ENCODE results near the gene ALDH18A1.
"Not testable (repeated sequence)": the region's sequence is repeated elsewhere in the genome, so short reads cannot be mapped to it uniquely, and the experiment has no call there.

ALDH18A1 gene

DNA sequence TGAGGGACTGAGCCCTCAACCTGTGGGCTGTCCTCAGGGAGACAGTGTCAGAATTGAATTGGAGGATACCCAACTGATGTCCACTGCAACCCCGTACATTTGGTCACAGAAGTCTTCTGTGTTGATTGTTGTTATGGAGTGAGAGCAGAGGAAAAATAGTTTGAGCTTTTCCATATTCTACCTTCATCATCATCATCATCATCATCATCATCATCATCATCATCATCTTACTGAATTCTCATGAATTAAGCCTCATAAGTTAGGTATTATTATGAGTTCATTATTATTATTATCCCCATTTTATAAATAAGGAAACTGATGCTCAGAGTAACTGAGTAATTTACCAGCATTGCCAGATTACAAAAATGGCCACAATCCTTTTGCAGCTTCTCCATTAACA, 8.4 kb downstream of the ALDH18A1 start:
- FAIRE-seq = no peak

- FAIRE-seq = no peak
Observed at GRCh38 chr10:95646160-95646559, 10.4 kb downstream of the ALDH18A1 start.

DNA sequence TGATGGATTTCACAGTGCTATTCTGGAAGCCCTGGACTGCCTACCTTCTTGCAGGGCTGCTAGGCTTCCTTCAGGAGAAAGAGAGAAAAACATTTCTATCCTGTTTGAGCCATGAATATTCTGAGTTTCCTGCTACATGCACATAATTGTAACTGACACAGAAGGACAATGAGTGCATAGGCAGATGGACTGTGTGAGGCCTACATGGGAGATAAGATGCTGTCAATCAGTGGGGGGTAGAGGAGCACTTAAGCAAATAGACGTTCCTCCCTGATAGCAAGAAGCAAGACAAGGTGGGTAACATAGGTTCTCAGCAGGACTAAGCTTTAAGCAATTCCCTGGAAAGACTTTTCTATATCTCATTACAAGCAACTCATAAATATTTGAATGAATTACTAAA, 11.6 kb downstream of the ALDH18A1 start:
- FAIRE-seq = no peak

- no peak for FAIRE-seq
Observed at GRCh38 chr10:95640891-95641315, 15.6 kb downstream of the ALDH18A1 start.

- no peak for FAIRE-seq
Observed at GRCh38 chr10:95637911-95638310, 18.6 kb downstream of the ALDH18A1 start.

GRCh38 chr10:95637140-95637539, 19.4 kb downstream of the ALDH18A1 start:
- no peak for FAIRE-seq

DNA sequence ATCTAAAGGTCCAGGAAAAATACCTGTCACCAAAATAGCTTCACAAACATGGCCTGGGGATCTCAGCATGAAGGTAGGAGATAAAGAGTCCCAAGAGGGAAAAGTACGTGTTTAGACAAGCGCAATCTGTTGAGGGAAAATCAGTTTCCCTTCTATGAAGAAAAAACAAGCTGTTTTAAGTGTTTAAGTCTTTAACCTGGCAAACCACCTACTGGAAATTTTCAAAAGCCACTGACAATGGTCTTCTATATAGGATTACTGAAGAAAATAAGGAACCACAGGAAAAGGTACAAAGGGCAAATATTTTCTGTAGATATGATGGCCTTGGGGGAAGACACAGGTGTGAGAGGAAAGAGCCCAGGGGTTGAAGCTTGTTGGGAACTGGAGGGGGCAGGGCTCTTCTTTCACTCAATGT, 21.2 kb downstream of the ALDH18A1 start:
- FAIRE-seq = no peak

DNA sequence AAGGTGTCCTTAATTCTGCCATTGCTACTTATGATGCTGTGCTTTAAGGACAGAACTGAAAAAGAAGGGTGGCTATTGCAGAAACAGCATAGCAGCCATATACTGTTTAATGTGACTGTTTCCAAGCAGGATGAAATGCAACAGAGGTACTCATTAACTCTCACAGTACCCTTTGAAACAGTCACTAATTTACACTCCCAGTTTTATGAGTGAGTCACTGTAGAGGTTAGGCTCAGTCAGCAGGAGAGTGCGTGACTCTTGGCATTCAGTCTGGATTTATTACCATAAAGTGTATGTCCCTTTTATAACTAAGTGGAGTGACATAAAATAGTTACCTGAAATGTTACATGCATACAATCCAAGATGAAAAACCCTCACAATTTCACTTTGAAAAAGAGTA, 27.7 kb downstream of the ALDH18A1 start:
- no peak for FAIRE-seq

- no peak for FAIRE-seq
Observed at GRCh38 chr10:95626500-95626899, 30.0 kb downstream of the ALDH18A1 start.

- not testable (repeated sequence) for FAIRE-seq
Observed at GRCh38 chr10:95620415-95620814, 36.1 kb downstream of the ALDH18A1 start.

DNA sequence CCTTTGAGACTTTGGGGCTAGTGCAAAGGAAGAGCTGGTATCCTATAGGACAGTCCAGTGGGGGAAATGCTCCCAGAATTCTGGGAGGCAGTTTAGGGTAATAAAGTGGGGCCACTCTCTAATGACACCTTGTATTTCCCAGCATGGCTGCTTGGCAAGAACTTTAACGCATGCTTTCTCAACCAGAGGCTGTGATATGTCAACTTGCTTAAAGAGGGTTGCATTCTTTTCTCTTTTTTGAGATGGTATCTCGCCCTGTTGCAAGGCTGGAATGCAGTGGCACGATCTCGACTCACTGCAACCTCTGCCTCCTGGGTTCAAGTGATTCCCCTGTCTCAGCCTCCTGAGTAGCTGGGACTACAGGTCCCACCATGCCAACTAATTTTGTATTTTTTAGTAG, 38.4 kb downstream of the ALDH18A1 start:
- FAIRE-seq = no peak

DNA sequence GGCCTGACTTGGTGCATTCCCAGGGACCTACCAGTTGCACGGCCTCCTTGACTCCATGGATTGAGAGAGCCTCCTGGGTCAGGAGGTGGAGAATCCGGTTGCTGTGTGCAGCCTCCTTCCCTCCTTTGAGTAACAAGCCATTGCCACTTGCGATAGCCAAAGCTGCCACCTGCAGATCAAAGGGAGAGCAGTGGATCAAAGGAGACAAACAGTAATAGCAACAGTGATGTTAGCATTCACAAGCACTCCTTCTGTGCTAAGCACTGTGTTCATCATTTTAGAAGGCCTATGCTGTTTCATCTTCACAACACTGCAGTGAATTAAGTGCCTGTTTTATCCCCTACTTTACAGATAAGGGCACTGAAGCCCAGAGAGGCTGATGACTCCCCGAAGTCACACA, 40.1 kb downstream of the ALDH18A1 start:
- no peak for FAIRE-seq

GRCh38 chr10:95613330-95613729, 43.2 kb downstream of the ALDH18A1 start:
- peak; percentile 69 for FAIRE-seq

DNA sequence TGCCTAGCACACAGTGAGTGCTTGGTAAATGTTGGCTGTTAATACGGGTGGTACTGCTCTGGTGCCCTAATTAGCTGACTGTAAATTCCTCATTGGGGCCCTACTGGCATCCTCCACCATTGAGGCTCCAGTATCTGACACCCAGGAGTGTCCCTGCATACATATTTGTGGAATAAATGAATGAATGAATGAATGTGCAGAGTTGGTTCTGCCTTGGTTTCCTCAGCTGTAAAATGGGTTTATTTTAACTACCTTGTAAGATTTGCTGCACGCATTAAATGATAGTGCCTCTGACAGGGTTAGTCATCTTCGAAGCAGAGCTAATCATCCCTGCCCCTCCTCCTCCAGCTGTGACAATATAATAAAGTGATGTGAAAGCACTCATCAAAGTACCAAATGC, 45.8 kb downstream of the ALDH18A1 start:
- no peak for FAIRE-seq

GRCh38 chr10:95606922-95607321, 49.6 kb downstream of the ALDH18A1 start:
- no peak for FAIRE-seq

GRCh38 chr10:95605163-95605562, 51.3 kb downstream of the ALDH18A1 start:
- FAIRE-seq = no peak

DNA sequence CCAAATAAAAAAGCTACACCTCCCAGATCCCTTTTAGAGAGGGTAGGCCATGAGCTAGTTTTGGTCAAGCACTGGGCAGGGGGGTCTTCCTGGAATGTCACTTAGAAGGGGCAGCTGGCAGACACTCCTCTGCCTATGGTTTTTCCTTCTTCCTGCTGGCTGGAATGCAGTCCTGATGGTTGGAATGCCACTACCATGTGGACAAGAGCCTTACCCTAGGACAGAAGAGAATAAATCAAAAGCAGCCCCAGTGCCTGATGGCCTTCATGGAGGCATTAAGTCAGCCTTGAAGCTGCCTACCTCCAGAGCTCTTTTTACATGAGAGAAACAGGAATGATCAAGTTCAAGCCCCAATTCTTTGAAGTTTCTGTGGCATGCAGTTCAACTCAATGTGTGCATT, 51.9 kb downstream of the ALDH18A1 start:
- no peak for FAIRE-seq

DNA sequence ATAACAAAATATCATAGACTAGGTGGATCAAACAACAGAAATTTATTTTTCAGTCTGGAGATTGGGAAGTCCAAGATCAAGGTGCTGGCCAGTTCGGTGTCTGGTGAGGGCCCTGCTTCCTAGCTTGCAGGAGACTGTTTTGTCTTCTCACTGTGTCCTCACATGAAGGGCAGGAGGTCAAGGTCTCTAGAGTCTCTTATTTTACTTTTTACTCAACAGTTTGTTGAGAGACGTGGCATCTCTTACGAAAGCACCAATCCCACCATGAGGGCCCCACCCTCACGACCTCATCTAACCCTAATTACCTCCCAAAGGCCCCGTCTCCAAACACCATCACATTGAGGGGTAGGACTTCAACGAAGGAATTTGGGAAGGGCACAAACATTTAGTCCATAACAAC, 54.1 kb downstream of the ALDH18A1 start:
- no peak for FAIRE-seq

DNA sequence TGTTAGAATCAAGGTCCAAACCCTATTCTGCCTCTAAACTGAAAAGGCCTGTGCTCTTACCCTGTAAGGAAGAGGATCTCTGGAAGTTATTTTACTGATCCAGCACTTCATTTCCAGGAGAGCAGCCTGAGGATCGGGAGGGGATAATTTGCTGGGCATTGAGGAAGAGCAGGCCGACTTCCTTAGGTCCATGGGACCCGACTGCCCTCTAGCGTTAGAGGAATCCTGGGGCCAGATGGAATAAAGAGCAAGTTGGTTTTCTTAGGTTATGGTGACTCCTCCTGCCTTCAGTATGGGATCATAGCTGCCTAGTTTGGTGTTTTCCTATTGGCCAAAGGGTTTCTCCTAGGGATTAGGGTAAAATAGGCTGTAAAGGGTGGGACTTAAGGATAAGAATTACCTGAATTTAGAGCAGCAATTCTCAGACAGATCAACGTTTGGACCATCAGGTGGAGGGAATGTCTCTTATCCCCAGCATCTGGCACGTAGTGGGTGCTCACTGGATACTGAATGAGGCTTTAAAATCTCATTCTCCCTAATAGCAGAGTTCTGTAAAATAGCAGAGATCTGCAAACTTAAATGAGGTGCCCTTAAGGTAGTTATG, 55.3 kb downstream of the ALDH18A1 start:
- no peak for FAIRE-seq

DNA sequence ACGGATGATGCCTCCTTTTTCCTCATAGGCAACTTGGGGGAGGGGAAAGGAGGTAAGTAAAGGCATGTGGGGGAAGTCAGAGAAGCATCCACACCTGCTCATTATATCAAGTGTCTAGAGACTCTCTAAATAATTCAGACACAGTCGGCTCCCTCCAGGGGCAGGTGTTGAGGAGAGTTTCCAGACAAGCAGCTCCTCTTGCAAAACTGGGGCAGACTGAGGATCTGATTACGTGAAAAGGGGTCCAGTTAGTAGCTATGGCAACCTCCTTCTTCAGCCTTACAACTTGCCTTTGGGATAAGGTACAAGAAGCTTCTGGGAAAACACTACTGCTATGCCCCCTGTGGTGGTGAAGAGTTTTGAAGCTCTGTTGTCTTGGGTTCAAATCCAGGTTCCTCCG, 56.4 kb downstream of the ALDH18A1 start:
- FAIRE-seq = no peak

- FAIRE-seq = no peak
Observed at GRCh38 chr10:95597788-95598187, 58.7 kb downstream of the ALDH18A1 start.

GRCh38 chr10:95588025-95588424, 68.5 kb downstream of the ALDH18A1 start:
- FAIRE-seq = no peak

DNA sequence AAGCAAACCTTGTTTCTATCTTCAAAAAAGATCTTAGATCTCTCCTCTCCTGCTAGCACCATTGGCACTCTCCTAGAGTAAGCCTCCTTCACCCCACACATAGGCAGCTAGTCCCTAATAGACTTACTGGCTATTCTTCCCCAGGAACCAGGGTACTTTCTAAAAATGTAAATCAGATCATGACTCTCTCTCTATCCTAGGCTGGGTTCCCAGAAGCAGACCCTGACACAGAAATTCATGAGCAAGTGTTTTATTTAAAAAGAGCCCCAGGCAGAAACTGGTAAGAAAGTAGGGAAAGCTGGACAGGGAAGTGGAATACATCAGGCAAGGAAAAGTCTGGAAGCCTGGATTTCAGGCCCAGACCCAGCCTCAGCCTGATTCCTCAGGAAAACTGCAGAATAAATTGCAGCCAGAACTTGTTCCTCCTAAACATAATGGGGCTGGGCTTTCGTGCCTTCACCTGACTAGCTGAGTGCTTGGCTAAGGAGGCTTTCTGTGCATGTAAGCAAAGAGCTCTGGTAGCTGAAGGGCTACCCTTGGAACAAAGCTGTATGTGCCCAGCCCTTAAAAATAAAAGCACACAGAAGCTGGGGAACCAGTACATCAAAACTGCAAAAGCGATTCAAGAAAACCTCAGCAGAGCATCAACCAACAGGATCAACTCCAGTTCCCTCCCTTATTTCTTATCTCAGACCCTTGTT, 76.5 kb downstream of the ALDH18A1 start:
- FAIRE-seq = no peak

DNA sequence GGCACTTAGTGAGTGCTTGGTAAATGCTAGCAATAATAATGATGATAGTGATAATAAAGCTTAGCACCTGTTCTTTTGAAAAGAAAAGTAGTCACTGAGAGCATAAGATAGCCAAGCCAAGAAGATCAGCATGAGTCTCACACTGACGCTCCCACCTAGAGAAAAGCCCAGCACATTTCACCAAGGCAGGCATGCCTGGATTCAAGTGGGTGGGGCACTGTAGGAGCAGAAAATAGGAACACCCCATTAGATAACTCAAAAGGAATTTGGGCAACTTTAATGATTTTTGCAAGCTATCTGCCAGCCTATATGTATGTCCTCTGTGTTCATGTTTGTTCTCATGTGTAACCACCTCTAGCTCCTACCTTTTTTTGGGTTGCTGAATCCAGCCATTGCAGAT, 77.2 kb downstream of the ALDH18A1 start:
- FAIRE-seq = no peak

DNA sequence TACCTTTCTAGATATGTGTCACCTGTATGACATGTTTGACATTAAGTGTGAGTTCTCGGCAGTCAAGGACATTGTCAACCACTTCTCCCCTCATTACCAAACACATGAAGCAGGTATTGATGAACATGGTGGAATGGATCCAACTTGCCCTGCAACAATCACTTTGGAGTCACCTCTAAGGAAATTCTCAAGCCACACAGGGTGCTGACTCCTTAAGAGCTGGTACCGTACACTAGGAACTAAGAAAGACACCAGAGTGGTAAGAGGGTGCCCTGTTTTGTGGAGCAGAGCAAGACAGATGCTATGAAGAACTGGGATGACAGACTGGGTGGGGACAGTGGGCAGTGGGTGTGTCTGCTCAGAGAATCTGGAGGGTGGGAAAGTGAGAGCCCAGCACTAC, 77.9 kb downstream of the ALDH18A1 start:
- no peak for FAIRE-seq
